ENCODE data around the gene IFNGR1.

The IFNGR1 gene

DNA sequence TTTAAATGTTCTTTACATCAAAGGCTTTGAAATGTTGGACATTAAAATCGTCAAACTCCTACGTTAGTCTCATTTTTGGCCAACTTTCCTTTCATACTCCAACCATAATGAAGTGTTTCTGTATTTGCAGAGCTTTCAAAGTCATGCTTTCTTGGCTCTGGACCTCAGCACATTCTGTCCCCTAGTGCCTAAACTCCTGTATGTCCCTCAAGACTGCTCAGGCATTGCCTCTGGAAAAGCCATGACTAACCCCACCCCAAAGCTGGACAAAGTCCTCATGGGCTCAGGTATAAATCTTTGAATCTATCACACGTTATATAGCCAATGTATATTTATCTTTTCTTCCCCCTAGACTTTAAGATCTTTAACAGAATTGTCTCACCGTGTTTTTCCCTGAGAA is 18.9 kb downstream of the IFNGR1 start:
- Histone ChIP-seq H3K4me3 (ENCODE audit: low read length in 2 of 2) (no peak overlapping the region), H3K36me3 (ENCODE audit: control insufficient read depth in 2 of 2, insufficient read depth in 2 of 2, low read length in 2 of 2) (peaks cover 43 to 49% of the 10 kb centered on the region in 2 donors), H3K9ac (ENCODE audit: low read depth in 1 of 2, low read length in 2 of 2) (no peak overlapping the region), H3K27ac (ENCODE audit: low read depth in 2 of 2, low read length in 2 of 2) (no peak overlapping the region), H3K4me1 (ENCODE audit: control insufficient read depth in 2 of 2, insufficient read depth in 2 of 2, low read length in 2 of 2) (peaks cover 0 to 2% of the 10 kb centered on the region in 2 donors), H3K27me3 (ENCODE audit: control insufficient read depth in 2 of 2, insufficient read depth in 2 of 2, low read length in 2 of 2) (no peaks in the 10 kb centered on the region), H3K9me3 (ENCODE audit: control insufficient read depth in 2 of 2, low read length in 2 of 2) (no peaks in the 10 kb centered on the region)

DNA sequence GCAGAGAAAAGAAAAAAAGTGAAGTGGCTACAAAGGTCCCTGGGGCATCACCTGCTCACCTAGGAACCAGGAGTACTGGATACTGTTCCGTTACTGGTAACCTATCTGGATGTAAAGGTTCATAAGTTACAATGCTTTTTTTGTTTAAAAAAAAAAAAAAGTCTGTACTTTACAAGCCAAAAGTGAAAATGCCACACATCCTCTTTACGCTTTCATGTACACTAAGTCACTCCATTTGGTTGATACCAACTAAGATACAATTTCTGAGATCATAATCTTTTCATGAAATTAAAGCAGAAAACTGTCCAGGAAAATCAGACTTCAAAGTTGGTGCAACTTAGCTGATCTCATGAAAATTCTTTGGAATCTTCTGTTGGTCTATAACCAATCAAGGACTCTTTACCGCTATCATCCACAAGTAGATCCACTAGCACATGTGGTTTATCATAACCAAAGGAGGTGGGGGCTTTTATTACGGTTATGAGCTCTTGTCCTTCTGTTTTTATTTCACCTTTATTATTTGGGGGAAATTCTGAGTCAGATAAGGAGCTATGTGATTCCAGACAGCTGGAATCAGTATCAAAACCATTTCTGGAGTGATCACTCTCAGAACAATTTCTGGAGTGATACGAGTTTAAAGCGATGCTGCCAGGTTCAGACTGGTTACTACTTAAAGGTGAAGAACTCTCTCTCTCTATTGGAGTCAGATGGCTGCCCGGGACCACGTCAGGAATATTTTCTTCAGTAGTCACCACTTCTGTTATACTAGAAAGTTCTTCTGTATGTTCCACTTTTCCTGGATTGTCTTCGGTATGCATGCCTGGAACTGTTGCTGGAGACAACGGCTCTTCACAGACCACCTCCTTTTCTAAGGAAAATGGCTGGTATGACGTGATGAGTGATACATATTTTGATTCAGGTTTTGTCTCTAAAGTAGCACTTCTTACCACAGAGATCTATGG is 21.2 kb downstream of the IFNGR1 start:
- H3K9ac ChIP-seq (ENCODE audit: low read depth in 1 of 2, low read length in 2 of 2) = no peak overlapping the region
- no peaks in the 10 kb centered on the region for H3K9me3 ChIP-seq (ENCODE audit: control insufficient read depth in 2 of 2, low read length in 2 of 2)
- H3K4me1 ChIP-seq (ENCODE audit: control insufficient read depth in 2 of 2, insufficient read depth in 2 of 2, low read length in 2 of 2) = peaks cover 0 to 2% of the 10 kb centered on the region in 2 donors
- H3K36me3 ChIP-seq (ENCODE audit: control insufficient read depth in 2 of 2, insufficient read depth in 2 of 2, low read length in 2 of 2) = peaks cover 26 to 32% of the 10 kb centered on the region in 2 donors
- H3K4me3 ChIP-seq (ENCODE audit: low read length in 2 of 2) = no peak overlapping the region
- no peak overlapping the region for H3K27ac ChIP-seq (ENCODE audit: low read depth in 2 of 2, low read length in 2 of 2)
- H3K27me3 ChIP-seq (ENCODE audit: control insufficient read depth in 2 of 2, insufficient read depth in 2 of 2, low read length in 2 of 2) = no peaks in the 10 kb centered on the region

DNA sequence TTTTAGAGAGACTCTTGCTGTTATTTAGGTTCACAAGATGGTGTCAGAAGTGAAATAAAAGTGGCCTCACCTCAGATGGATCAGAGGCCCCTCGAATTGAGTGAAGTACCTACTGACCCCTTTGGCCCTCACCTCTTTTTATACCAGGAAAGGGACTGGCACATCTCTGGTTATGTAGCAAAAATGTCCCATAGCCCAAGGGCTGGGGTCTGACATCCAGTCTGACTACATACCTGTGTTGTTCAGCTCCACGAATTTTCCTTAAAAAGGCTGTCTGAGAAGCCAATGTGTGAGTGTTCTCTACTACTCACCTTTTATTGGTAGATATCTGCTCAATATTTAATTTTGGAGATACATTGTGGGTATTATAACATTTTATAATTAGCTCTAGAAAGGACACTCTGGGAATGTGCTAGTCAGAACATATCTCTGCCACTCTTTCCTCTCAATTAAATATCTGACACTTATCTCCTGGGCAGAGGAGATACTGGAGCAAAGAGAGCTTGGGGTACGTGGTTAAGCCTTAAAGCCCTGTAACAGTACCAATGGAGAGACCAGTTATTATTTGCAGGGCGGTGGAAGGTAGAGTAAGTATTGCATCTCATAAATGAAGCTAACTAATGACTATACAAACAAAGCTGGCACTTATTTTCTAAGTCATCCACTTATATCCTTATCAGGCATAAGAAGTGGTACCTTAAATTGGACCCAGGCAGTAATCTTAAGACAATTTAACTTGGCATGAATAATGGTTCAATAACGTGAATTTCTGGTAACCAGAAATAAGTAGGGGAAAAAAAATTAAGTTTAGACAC is 25.7 kb downstream of the IFNGR1 start:
- Histone ChIP-seq H3K27me3 (ENCODE audit: control insufficient read depth in 2 of 2, insufficient read depth in 2 of 2, low read length in 2 of 2) (no peaks in the 10 kb centered on the region), H3K9me3 (ENCODE audit: control insufficient read depth in 2 of 2, low read length in 2 of 2) (no peaks in the 10 kb centered on the region), H3K4me1 (ENCODE audit: control insufficient read depth in 2 of 2, insufficient read depth in 2 of 2, low read length in 2 of 2) (no peaks in the 10 kb centered on the region), H3K4me3 (ENCODE audit: low read length in 2 of 2) (no peak overlapping the region), H3K9ac (ENCODE audit: low read depth in 1 of 2, low read length in 2 of 2) (no peak overlapping the region), H3K36me3 (ENCODE audit: control insufficient read depth in 2 of 2, insufficient read depth in 2 of 2, low read length in 2 of 2) (peaks cover 9 to 10% of the 10 kb centered on the region in 2 donors), H3K27ac (ENCODE audit: low read depth in 2 of 2, low read length in 2 of 2) (no peak overlapping the region)

DNA sequence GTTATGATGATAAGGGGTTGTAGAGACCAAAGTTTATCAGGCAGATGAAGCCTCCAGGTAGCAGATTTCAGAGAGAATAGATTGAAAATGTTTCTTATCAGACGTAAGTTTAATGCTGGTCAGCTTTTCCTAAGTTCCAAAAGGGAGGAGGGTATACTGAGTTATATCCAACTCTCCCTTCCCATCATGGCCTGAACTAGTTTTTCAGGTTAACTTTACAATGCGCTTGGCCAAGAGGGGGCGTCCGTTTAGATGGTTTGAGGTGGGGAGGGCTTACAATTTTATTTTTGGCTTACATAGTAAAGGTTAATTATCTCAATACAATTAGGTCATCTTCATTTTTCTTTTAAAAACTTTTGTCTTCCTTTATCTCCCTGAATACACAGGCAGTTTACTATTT is 26.4 kb downstream of the IFNGR1 start:
- Histone ChIP-seq H3K4me1 (ENCODE audit: control insufficient read depth in 2 of 2, insufficient read depth in 2 of 2, low read length in 2 of 2) (no peaks in the 10 kb centered on the region), H3K36me3 (ENCODE audit: control insufficient read depth in 2 of 2, insufficient read depth in 2 of 2, low read length in 2 of 2) (peaks cover 3 to 4% of the 10 kb centered on the region in 2 donors), H3K9me3 (ENCODE audit: control insufficient read depth in 2 of 2, low read length in 2 of 2) (no peaks in the 10 kb centered on the region), H3K27me3 (ENCODE audit: control insufficient read depth in 2 of 2, insufficient read depth in 2 of 2, low read length in 2 of 2) (no peaks in the 10 kb centered on the region), H3K27ac (ENCODE audit: low read depth in 2 of 2, low read length in 2 of 2) (no peak overlapping the region), H3K9ac (ENCODE audit: low read depth in 1 of 2, low read length in 2 of 2) (no peak overlapping the region), H3K4me3 (ENCODE audit: low read length in 2 of 2) (no peak overlapping the region)

DNA sequence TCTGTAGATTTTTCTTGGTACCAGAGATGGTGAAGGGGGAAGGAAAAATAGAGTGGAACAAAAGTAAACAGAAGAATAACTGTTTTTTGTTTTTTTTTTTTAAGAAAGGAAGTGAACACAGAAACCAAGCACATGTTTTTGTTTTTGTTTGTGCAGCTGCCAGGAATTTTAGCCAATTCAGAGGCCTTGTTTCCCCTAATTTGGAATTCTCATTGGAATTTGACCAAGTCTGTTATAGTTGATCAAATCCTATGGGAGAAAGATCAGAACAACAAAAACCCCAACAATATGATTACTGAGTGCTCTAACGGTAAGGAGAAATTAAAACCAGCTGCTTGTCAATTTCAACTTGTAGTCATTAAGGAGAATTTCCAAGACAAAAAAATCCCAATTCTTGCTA is 27.5 kb downstream of the IFNGR1 start:
- no peaks in the 10 kb centered on the region for H3K27me3 ChIP-seq (ENCODE audit: control insufficient read depth in 2 of 2, insufficient read depth in 2 of 2, low read length in 2 of 2)
- H3K36me3 ChIP-seq (ENCODE audit: control insufficient read depth in 2 of 2, insufficient read depth in 2 of 2, low read length in 2 of 2) = no peaks in the 10 kb centered on the region
- no peak overlapping the region for H3K27ac ChIP-seq (ENCODE audit: low read depth in 2 of 2, low read length in 2 of 2)
- no peak overlapping the region for H3K4me3 ChIP-seq (ENCODE audit: low read length in 2 of 2)
- H3K4me1 ChIP-seq (ENCODE audit: control insufficient read depth in 2 of 2, insufficient read depth in 2 of 2, low read length in 2 of 2) = no peaks in the 10 kb centered on the region
- H3K9me3 ChIP-seq (ENCODE audit: control insufficient read depth in 2 of 2, low read length in 2 of 2) = no peaks in the 10 kb centered on the region
- no peak overlapping the region for H3K9ac ChIP-seq (ENCODE audit: low read depth in 1 of 2, low read length in 2 of 2)

DNA sequence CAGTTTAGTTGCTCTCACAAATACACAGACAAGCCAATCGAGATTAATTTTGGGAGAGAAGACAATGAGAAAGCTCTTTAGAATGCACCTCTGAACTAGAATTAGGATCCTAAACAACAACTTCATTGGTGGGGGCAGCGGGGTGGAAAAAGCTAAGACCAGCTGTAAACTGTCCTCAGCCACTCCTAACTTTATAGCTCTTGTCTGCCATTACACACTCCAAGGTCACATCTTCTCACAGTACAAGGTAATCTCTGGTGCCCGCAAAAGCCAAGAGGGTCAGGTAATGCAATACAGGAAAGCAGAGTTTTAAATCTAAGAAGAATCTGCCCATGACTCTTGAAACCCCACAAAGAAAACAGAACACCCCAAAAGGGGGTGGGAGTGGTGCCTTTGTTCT is 27.9 kb downstream of the IFNGR1 start:
- H3K27ac ChIP-seq (ENCODE audit: low read depth in 2 of 2, low read length in 2 of 2) = no peak overlapping the region
- no peaks in the 10 kb centered on the region for H3K9me3 ChIP-seq (ENCODE audit: control insufficient read depth in 2 of 2, low read length in 2 of 2)
- H3K36me3 ChIP-seq (ENCODE audit: control insufficient read depth in 2 of 2, insufficient read depth in 2 of 2, low read length in 2 of 2) = no peaks in the 10 kb centered on the region

DNA sequence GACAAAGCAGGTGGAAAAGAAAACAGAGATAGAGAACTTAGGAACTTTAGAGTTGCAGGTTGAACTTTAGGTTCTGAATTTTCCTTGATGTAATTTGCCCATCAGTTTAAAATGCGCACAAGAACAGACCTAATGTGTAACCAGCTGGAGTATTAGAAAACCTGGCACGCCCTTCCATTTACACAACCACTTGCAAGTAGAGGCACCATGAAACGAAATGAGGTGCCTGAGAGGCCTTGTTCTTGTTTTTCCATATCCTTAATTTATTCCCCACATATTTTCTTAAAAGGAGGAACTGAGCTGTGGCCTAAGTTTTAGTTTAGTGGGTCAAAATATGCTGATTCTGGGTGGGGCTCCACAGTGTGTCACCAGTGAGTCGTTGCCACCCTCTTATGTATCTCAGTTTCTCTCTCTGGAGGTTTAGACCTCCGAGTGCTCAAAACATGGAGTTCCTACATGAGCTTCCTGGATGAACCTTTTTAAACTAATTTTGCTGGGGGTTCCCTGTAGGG is 28.5 kb downstream of the IFNGR1 start:
- H3K4me3 ChIP-seq (ENCODE audit: low read length in 2 of 2) = no peak overlapping the region
- H3K27me3 ChIP-seq (ENCODE audit: control insufficient read depth in 2 of 2, insufficient read depth in 2 of 2, low read length in 2 of 2) = no peaks in the 10 kb centered on the region
- H3K4me1 ChIP-seq (ENCODE audit: control insufficient read depth in 2 of 2, insufficient read depth in 2 of 2, low read length in 2 of 2) = no peaks in the 10 kb centered on the region
- peaks cover 0 to 2% of the 10 kb centered on the region in 2 donors for H3K9me3 ChIP-seq (ENCODE audit: control insufficient read depth in 2 of 2, low read length in 2 of 2)
- no peak overlapping the region for H3K9ac ChIP-seq (ENCODE audit: low read depth in 1 of 2, low read length in 2 of 2)
- no peaks in the 10 kb centered on the region for H3K36me3 ChIP-seq (ENCODE audit: control insufficient read depth in 2 of 2, insufficient read depth in 2 of 2, low read length in 2 of 2)
- H3K27ac ChIP-seq (ENCODE audit: low read depth in 2 of 2, low read length in 2 of 2) = no peak overlapping the region

More for the DNA sequence above, 27.9 kb downstream of the IFNGR1 start:
- no peaks in the 10 kb centered on the region for H3K4me1 ChIP-seq (ENCODE audit: control insufficient read depth in 2 of 2, insufficient read depth in 2 of 2, low read length in 2 of 2)
- H3K27me3 ChIP-seq (ENCODE audit: control insufficient read depth in 2 of 2, insufficient read depth in 2 of 2, low read length in 2 of 2) = no peaks in the 10 kb centered on the region
- H3K4me3 ChIP-seq (ENCODE audit: low read length in 2 of 2) = no peak overlapping the region
- H3K9ac ChIP-seq (ENCODE audit: low read depth in 1 of 2, low read length in 2 of 2) = no peak overlapping the region

DNA sequence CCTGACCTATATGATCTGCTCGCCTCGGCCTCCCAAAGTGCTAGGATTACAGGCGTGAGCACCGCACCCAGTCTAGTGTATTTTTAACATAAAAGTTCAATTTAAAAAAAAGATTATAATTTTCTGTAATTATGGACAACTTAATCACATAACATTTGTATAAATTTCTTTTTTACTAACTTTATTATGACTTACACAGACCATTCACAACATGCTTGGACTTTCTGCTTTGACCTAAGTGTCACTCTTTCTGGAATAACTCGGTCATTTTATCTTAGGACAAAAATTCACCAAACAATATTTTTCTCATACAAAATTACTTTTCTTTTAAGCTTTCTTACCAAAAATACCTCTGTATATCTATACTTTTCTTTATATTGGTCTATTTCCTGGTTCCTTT is 30.3 kb downstream of the IFNGR1 start:
- H3K27ac ChIP-seq (ENCODE audit: low read depth in 2 of 2, low read length in 2 of 2) = no peak overlapping the region
- H3K9ac ChIP-seq (ENCODE audit: low read depth in 1 of 2, low read length in 2 of 2) = no peak overlapping the region
- no peaks in the 10 kb centered on the region for H3K27me3 ChIP-seq (ENCODE audit: control insufficient read depth in 2 of 2, insufficient read depth in 2 of 2, low read length in 2 of 2)
- peaks cover 2 to 6% of the 10 kb centered on the region in 2 donors for H3K9me3 ChIP-seq (ENCODE audit: control insufficient read depth in 2 of 2, low read length in 2 of 2)
- no peak overlapping the region for H3K4me3 ChIP-seq (ENCODE audit: low read length in 2 of 2)
- no peaks in the 10 kb centered on the region for H3K4me1 ChIP-seq (ENCODE audit: control insufficient read depth in 2 of 2, insufficient read depth in 2 of 2, low read length in 2 of 2)
- H3K36me3 ChIP-seq (ENCODE audit: control insufficient read depth in 2 of 2, insufficient read depth in 2 of 2, low read length in 2 of 2) = no peaks in the 10 kb centered on the region

DNA sequence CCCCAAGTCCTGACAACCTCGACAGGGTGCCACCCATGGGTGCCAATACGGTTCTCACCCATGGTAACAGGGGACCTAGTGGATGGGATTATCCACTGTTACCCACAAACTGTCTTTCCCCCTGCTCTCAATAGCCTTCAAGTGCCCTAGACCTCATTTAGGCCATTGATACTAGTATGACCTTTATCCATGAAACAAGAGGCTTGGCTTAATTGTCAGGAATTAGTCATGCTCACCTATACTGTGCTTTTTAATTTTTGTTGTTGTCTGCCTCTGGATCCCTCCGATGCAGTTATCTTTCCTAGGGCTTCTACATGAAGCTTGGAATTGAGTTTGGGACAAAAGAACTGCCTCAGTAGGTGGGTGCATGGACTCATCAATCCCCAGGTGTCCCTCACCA is 33.9 kb downstream of the IFNGR1 start:
- Histone ChIP-seq H3K27ac (ENCODE audit: low read depth in 2 of 2, low read length in 2 of 2) (no peak overlapping the region), H3K9me3 (ENCODE audit: control insufficient read depth in 2 of 2, low read length in 2 of 2) (peaks cover 4 to 26% of the 10 kb centered on the region in 2 donors), H3K4me3 (ENCODE audit: low read length in 2 of 2) (no peak overlapping the region), H3K4me1 (ENCODE audit: control insufficient read depth in 2 of 2, insufficient read depth in 2 of 2, low read length in 2 of 2) (no peaks in the 10 kb centered on the region), H3K9ac (ENCODE audit: low read depth in 1 of 2, low read length in 2 of 2) (no peak overlapping the region), H3K36me3 (ENCODE audit: control insufficient read depth in 2 of 2, insufficient read depth in 2 of 2, low read length in 2 of 2) (no peaks in the 10 kb centered on the region), H3K27me3 (ENCODE audit: control insufficient read depth in 2 of 2, insufficient read depth in 2 of 2, low read length in 2 of 2) (no peaks in the 10 kb centered on the region)

DNA sequence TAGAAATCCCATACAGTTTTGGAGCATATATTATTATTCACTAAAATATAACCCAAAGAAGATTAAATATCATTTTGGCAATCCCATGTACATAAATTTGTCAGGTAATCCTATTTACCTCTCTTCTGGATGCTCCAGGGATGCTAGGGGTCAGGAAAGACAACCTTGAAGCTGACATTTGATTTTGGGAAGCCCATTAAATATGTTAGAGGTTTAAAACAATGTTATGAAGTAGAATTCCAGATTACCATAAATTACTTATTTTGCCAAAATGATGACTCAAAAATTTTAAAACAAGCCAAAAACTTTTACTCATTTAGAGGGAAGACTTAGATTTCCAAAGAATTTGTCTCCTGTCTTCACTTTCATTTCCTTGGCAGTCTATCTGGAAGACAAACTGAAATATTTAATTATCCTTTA is 36.5 kb downstream of the IFNGR1 start:
- H3K27me3 ChIP-seq (ENCODE audit: control insufficient read depth in 2 of 2, insufficient read depth in 2 of 2, low read length in 2 of 2) = no peaks in the 10 kb centered on the region
- H3K9ac ChIP-seq (ENCODE audit: low read depth in 1 of 2, low read length in 2 of 2) = no peak overlapping the region
- H3K9me3 ChIP-seq (ENCODE audit: control insufficient read depth in 2 of 2, low read length in 2 of 2) = peaks cover 4 to 26% of the 10 kb centered on the region in 2 donors
- H3K4me1 ChIP-seq (ENCODE audit: control insufficient read depth in 2 of 2, insufficient read depth in 2 of 2, low read length in 2 of 2) = no peaks in the 10 kb centered on the region
- no peak overlapping the region for H3K27ac ChIP-seq (ENCODE audit: low read depth in 2 of 2, low read length in 2 of 2)
- no peaks in the 10 kb centered on the region for H3K36me3 ChIP-seq (ENCODE audit: control insufficient read depth in 2 of 2, insufficient read depth in 2 of 2, low read length in 2 of 2)
- H3K4me3 ChIP-seq (ENCODE audit: low read length in 2 of 2) = no peak overlapping the region
